Loucy (cell line): ENCODE measurements around the gene MEF2C.

Source experiments
- H2AFZ ChIP-seq: fragments of 200-600 bp; sonication (generic); 2 replicates; pipeline ENCODE4 v1.6.0; 2016; ENCODE audit warnings: antibody characterized with exemption, mild to moderate bottlenecking, low read length, moderate library complexity
- H3F3A ChIP-seq: fragments of 200-600 bp; 2 replicates; pipeline ENCODE4 v1.6.0; 2016; ENCODE audit warnings: antibody characterized with exemption, low read depth, mild to moderate bottlenecking
- H3K27me3 ChIP-seq: fragments of 200-600 bp; sonication (generic); 2 replicates; pipeline ENCODE4 v1.6.1; 2014; ENCODE audit warnings: low read length, mild to moderate bottlenecking; ENCODE audit not compliant: insufficient read depth, poor library complexity, severe bottlenecking
- H3K36me3 ChIP-seq: fragments of 200-600 bp; sonication (generic); 2 replicates; pipeline ENCODE4 v1.6.1; 2016; ENCODE audit warnings: low read length; ENCODE audit not compliant: insufficient read depth
- H3K4me1 ChIP-seq: fragments of 200-600 bp; sonication (generic); 2 replicates; pipeline ENCODE4 v1.5.1; 2014; ENCODE audit warnings: low read length, mild to moderate bottlenecking; ENCODE audit not compliant: insufficient read depth, poor library complexity, severe bottlenecking
- H3K4me2 ChIP-seq: fragments of 200-600 bp; sonication (generic); 2 replicates; pipeline ENCODE4 v1.6.0; 2014; ENCODE audit warnings: antibody characterized with exemption, low read length, low read depth, mild to moderate bottlenecking; ENCODE audit not compliant: poor library complexity, severe bottlenecking
- H3K4me3 ChIP-seq: fragments of 200-600 bp; sonication (generic); 2 replicates; pipeline ENCODE4 v1.5.1; 2014; ENCODE audit warnings: low read length, mild to moderate bottlenecking, mixed read lengths; ENCODE audit not compliant: poor library complexity, severe bottlenecking
- H3K79me2 ChIP-seq: fragments of 200-600 bp; sonication (generic); 2 replicates; pipeline ENCODE4 v1.6.1; 2014; ENCODE audit warnings: low read length; ENCODE audit not compliant: insufficient read depth
- H3K9ac ChIP-seq: fragments of 200-600 bp; sonication (generic); 2 replicates; pipeline ENCODE4 v1.6.0; 2014; ENCODE audit warnings: mild to moderate bottlenecking, low read depth, low read length, moderate library complexity; ENCODE audit not compliant: poor library complexity, severe bottlenecking
- H3K9me2 ChIP-seq: fragments of 200-600 bp; sonication (generic); replicated peaks from 2 replicates; pipeline ENCODE4 v1.6.1; 2016; ENCODE audit warnings: low read depth, low read length, mixed read lengths
- H3K9me3 ChIP-seq: fragments of 200-600 bp; sonication (generic); 2 replicates; pipeline ENCODE4 v1.6.1; 2014; ENCODE audit warnings: mild to moderate bottlenecking, antibody characterized with exemption, low read length, low read depth; ENCODE audit not compliant: insufficient read depth
- H4K20me1 ChIP-seq: fragments of 200-600 bp; sonication (generic); 2 replicates; pipeline ENCODE4 v1.6.0; 2014; ENCODE audit warnings: antibody characterized with exemption, low read length, mild to moderate bottlenecking; ENCODE audit not compliant: insufficient read depth, poor library complexity, severe bottlenecking
- EZH2phosphoT487 ChIP-seq: fragments of 200-600 bp; IDR thresholded peaks from 2 replicates; pipeline ENCODE4 v1.6.1; 2018; ENCODE audit warnings: antibody characterized with exemption, mild to moderate bottlenecking, moderate library complexity, borderline replicate concordance
- TF ChIP-seq, protein P1 (sequence below): fragments of 200-600 bp; sonication (generic); conservative IDR thresholded peaks from 2 replicates; pipeline ENCODE4 v1.5.1; 2014; ENCODE audit warnings: mild to moderate bottlenecking, antibody characterized with exemption, low read length

MEF2C gene

DNA sequence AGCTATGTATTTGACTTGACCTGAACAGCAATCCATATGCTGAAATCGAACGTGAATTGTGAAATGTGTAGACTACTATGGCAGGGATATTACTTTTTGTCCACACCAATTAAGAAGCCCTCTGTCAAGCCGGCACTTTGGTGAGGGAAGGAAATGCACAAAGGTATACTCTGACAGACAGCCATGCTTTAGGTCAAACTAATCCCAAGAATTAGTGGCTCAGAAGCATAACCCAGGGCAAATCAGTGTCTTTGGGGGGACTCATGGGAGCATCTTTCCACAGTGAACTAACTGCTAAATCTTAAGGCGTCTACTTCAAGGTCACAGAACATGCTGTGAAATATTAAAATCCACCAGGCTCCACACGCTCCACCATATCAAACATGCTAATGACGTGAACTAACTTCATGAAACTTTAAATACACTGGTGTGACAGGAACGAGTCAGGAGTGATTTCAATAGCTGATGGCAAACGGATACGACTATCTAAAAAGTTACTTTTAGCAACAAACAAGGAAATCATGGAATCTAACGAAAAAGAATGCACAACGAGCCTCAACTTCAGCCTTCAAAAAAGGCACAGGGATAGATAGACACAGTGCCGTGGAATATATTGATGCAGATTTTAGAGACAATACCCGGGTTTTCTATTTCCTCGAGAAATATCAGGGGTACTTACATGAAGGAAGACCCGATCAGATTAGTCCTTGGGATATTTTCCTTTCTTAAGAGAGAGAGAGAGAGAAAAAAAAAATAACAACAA, 527 bp downstream of the MEF2C start:
- no peaks in the 10 kb centered on the region for H3K9me2 ChIP-seq
- TF ChIP-seq, protein P1, sequence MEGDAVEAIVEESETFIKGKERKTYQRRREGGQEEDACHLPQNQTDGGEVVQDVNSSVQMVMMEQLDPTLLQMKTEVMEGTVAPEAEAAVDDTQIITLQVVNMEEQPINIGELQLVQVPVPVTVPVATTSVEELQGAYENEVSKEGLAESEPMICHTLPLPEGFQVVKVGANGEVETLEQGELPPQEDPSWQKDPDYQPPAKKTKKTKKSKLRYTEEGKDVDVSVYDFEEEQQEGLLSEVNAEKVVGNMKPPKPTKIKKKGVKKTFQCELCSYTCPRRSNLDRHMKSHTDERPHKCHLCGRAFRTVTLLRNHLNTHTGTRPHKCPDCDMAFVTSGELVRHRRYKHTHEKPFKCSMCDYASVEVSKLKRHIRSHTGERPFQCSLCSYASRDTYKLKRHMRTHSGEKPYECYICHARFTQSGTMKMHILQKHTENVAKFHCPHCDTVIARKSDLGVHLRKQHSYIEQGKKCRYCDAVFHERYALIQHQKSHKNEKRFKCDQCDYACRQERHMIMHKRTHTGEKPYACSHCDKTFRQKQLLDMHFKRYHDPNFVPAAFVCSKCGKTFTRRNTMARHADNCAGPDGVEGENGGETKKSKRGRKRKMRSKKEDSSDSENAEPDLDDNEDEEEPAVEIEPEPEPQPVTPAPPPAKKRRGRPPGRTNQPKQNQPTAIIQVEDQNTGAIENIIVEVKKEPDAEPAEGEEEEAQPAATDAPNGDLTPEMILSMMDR, result no peak
- no peaks in the 10 kb centered on the region for H3K27me3 ChIP-seq
- H3K36me3 ChIP-seq, result no peaks in the 10 kb centered on the region
- no peaks in the 10 kb centered on the region for H3K79me2 ChIP-seq
- H3K9me3 ChIP-seq, result no peaks in the 10 kb centered on the region
- no peak overlapping the region for H3K4me3 ChIP-seq
- H3F3A ChIP-seq, result no peaks in the 10 kb centered on the region
- no peak overlapping the region for H3K4me2 ChIP-seq
- H3K4me1 ChIP-seq, result no peaks in the 10 kb centered on the region
- no peak overlapping the region for H3K9ac ChIP-seq
- no peak overlapping the region for H2AFZ ChIP-seq
- no peaks in the 10 kb centered on the region for H4K20me1 ChIP-seq

DNA sequence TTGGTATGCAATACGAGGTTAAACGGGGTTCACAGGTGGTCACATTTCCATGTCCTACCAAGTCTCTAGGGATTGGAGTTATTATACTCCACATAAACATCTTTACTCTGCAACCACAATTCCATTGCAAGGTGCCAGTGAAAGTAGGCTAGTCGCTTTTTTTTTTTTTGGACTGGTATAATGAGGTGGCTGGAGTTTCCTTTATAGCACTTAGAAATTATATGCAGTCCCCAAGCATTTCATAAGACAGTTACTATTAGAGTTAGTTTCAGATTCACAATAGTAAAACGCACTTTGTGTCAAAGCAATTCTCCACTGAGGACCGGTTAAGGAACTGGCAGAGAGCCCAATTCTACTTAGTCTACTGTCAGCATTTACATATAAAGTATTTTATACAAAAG, 1.4 kb downstream of the MEF2C start:
- Histone ChIP-seq H3K4me3 (no peak overlapping the region), H3K9me2 (no peaks in the 10 kb centered on the region), H2AFZ (no peak overlapping the region), H3K4me2 (no peak overlapping the region), H3F3A (no peaks in the 10 kb centered on the region), H3K4me1 (no peaks in the 10 kb centered on the region), H3K9me3 (no peaks in the 10 kb centered on the region), H3K27me3 (no peaks in the 10 kb centered on the region), H3K79me2 (no peaks in the 10 kb centered on the region), H3K36me3 (no peaks in the 10 kb centered on the region), H3K9ac (no peak overlapping the region), H4K20me1 (no peaks in the 10 kb centered on the region)
- TF ChIP-seq, protein P1, result no peak
- no peak for TF ChIP-seq EZH2phosphoT487

DNA sequence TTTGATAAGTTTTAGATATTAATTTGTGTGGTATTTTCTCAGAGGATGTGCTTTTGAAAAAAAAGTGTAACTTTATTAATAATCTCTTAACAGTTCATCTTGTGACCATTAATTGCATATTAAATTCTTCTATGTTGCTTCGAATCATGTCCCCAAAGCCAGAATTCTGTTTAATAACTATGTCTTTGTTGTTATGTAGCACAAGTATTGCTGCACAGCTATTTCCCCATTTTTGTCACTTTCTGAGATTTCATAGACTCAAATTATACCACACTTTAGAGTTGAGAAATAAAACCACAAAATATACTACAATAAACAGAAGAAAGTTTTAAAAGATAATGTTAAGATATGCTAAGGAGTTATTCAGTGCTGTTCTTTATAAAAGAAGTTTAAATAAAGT, 2.8 kb downstream of the MEF2C start:
- H3K36me3 ChIP-seq, result no peaks in the 10 kb centered on the region
- no peak overlapping the region for H3K4me2 ChIP-seq
- H3K9me2 ChIP-seq, result no peaks in the 10 kb centered on the region
- H3F3A ChIP-seq, result no peaks in the 10 kb centered on the region
- peaks cover 3% of the 10 kb centered on the region for H3K4me1 ChIP-seq
- H3K9me3 ChIP-seq, result no peaks in the 10 kb centered on the region
- TF ChIP-seq EZH2phosphoT487, result no peak
- no peak overlapping the region for H3K4me3 ChIP-seq
- no peaks in the 10 kb centered on the region for H3K79me2 ChIP-seq
- no peak overlapping the region for H3K9ac ChIP-seq
- no peak overlapping the region for H2AFZ ChIP-seq
- no peaks in the 10 kb centered on the region for H4K20me1 ChIP-seq
- no peaks in the 10 kb centered on the region for H3K27me3 ChIP-seq

DNA sequence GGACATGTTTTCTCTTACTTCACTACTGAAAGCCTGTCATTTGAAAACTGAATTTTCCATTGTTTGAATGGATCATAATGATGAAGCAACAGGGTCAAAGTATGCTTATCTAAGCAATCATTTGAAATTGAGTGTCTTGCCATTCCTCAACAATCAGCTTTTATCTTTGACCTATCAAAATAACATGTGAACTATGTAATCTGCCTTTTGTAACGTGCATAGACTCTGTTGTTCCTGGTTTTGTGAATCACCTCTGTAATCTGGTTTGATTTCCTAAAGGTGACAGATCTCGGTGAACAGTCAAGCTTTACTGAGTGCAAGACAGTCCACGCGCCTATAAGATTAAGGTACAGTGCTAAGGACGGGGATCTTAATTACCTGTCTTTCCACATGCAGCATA, 3.3 kb downstream of the MEF2C start:
- H3K4me1 ChIP-seq, result peaks cover 3% of the 10 kb centered on the region
- no peak overlapping the region for H3K4me3 ChIP-seq
- no peaks in the 10 kb centered on the region for H3K9me3 ChIP-seq
- H3F3A ChIP-seq, result no peaks in the 10 kb centered on the region
- no peak overlapping the region for H3K9ac ChIP-seq
- no peaks in the 10 kb centered on the region for H4K20me1 ChIP-seq
- H3K9me2 ChIP-seq, result no peaks in the 10 kb centered on the region
- no peak overlapping the region for H2AFZ ChIP-seq
- no peak for TF ChIP-seq EZH2phosphoT487
- TF ChIP-seq, protein P1, result no peak
- no peaks in the 10 kb centered on the region for H3K36me3 ChIP-seq
- H3K4me2 ChIP-seq, result no peak overlapping the region
- H3K79me2 ChIP-seq, result no peaks in the 10 kb centered on the region
- H3K27me3 ChIP-seq, result no peaks in the 10 kb centered on the region
